ENCODE results near the gene SLC9B1. TPM values are rescaled to one million over a fixed set of nuclear protein-coding genes. Genes with fewer than 3 reads are reported as not detected.

SLC9B1 gene
- total RNA-seq, 2 donors from 2014 or later = not detected

GRCh38 chr4:103052779-103053178, 33.3 kb upstream of the SLC9B1 start:
- Histone ChIP-seq H3K4me3 (no peak overlapping the region), H3K4me1 (no peaks in the 10 kb centered on the region), H3K27me3 (no peaks in the 10 kb centered on the region), H3K27ac (no peak overlapping the region), H3K9me3 (no peaks in the 10 kb centered on the region), H3K36me3 (replicated peaks in 1 of 2; ENCODE audit: insufficient read depth in 1 of 2, low read depth in 2 of 2) (no peaks in the 10 kb centered on the region)
- intact Hi-C loops (cut with DNase I) = no loop called here
- no peak for DNase-seq
- TF ChIP-seq POLR2A (IDR thresholded peaks at IDR 0.05) (no peak), CTCF (IDR thresholded peaks at IDR 0.05) (no peak)
- ATAC-seq = no peak
- 82 to 84% methylated on average over 3 of the region's 3 CpGs for WGBS, 2 donors

GRCh38 chr4:103052145-103052544, 32.6 kb upstream of the SLC9B1 start:
- DNase-seq (no peak), ATAC-seq (no peak)
- H3K27ac ChIP-seq = no peak overlapping the region
- H3K4me1 ChIP-seq = no peaks in the 10 kb centered on the region
- 90 to 92% methylated on average over 3 of the region's 3 CpGs for WGBS, 2 donors
- H3K27me3 ChIP-seq = no peaks in the 10 kb centered on the region
- no peak for TF ChIP-seq CTCF (IDR thresholded peaks at IDR 0.05)
- TF ChIP-seq POLR2A (IDR thresholded peaks at IDR 0.05) = no peak
- H3K36me3 ChIP-seq (replicated peaks in 1 of 2; ENCODE audit: insufficient read depth in 1 of 2, low read depth in 2 of 2) = no peaks in the 10 kb centered on the region
- H3K4me3 ChIP-seq = no peak overlapping the region
- H3K9me3 ChIP-seq = no peaks in the 10 kb centered on the region
- intact Hi-C loops (cut with DNase I) = no loop called here

GRCh38 chr4:103050736-103051436, 31.4 kb upstream of the SLC9B1 start:
- DNase-seq (no peak), ATAC-seq (no peak)
- no peaks in the 10 kb centered on the region for H3K4me1 ChIP-seq
- H3K9me3 ChIP-seq = no peaks in the 10 kb centered on the region
- H3K4me3 ChIP-seq = no peak overlapping the region
- 38 to 39% methylated on average over 2 of the region's 2 CpGs for WGBS, 2 donors
- no peaks in the 10 kb centered on the region for H3K36me3 ChIP-seq (replicated peaks in 1 of 2; ENCODE audit: insufficient read depth in 1 of 2, low read depth in 2 of 2)
- no peaks in the 10 kb centered on the region for H3K27me3 ChIP-seq
- intact Hi-C loops (cut with DNase I) = no loop called here
- no peak for TF ChIP-seq POLR2A (IDR thresholded peaks at IDR 0.05)
- TF ChIP-seq CTCF (IDR thresholded peaks at IDR 0.05) = no peak
- H3K27ac ChIP-seq = no peak overlapping the region

- ATAC-seq (peak; percentile 81), DNase-seq (peak; percentile 25 to 40 (median 38))
- H3K4me1 ChIP-seq = no peaks in the 10 kb centered on the region
- H3K4me3 ChIP-seq = no peak overlapping the region
- WGBS, 2 donors = 30 to 32% methylated on average over 5 of the region's 5 CpGs
- no peaks in the 10 kb centered on the region for H3K27me3 ChIP-seq
- H3K9me3 ChIP-seq = no peaks in the 10 kb centered on the region
- peak; percentile 30 to 69 (median 59) for TF ChIP-seq CTCF (IDR thresholded peaks at IDR 0.05)
- TF ChIP-seq POLR2A (IDR thresholded peaks at IDR 0.05) = no peak
- intact Hi-C loops (cut with DNase I) = no loop called here
- no peaks in the 10 kb centered on the region for H3K36me3 ChIP-seq (replicated peaks in 1 of 2; ENCODE audit: insufficient read depth in 1 of 2, low read depth in 2 of 2)
- H3K27ac ChIP-seq = no peak overlapping the region
Measured at GRCh38 chr4:103046416-103047290, 27.1 kb upstream of the SLC9B1 start.

Data from body of pancreas (tissue), 4 donors.